K562 (cell line): ENCODE data around the gene CAPN10. TPM values are rescaled to one million over a fixed set of nuclear protein-coding genes. Genes with fewer than 3 reads are reported as not detected.

ENCODE experiments used
- FOSL1 ChIP-seq: fragments of 200-800 bp; sonication (Bioruptor generic); conservative IDR thresholded peaks from 2 replicates; pipeline ENCODE4 v1.6.1; 2016; ENCODE audit warnings: missing genetic modification characterization, missing compliant biosample characterization
- FOXA1 ChIP-seq: fragments of 450-650 bp; IDR thresholded peaks from 2 replicates; pipeline ENCODE4 v1.6.1; 2016; ENCODE audit warnings: mild to moderate bottlenecking, borderline replicate concordance
- FOXJ3 ChIP-seq: sonication (generic); formaldehyde crosslinking; IDR thresholded peaks from 2 replicates; pipeline ENCODE4 v1.4.0; 2020; ENCODE audit warnings: mild to moderate bottlenecking, missing genetic modification reagents
- GABPA ChIP-seq: fragments of 200-800 bp; sonication (Bioruptor generic); conservative IDR thresholded peaks from 2 replicates; pipeline ENCODE4 v1.6.1; 2016; ENCODE audit warnings: low read depth, missing genetic modification characterization, missing compliant biosample characterization
- GABPB1 ChIP-seq: sonication (generic); formaldehyde crosslinking; IDR thresholded peaks from 2 replicates; pipeline ENCODE4 v1.8.0; 2022; ENCODE audit warnings: mild to moderate bottlenecking, missing genetic modification reagents
- HDAC8 ChIP-seq: fragments of 450-650 bp; IDR thresholded peaks from 2 replicates; pipeline ENCODE4 v1.6.1; 2016; ENCODE audit warnings: mild to moderate bottlenecking, missing genetic modification characterization, moderate library complexity, missing compliant biosample characterization
- HMG20A ChIP-seq: fragments of 450-650 bp; formaldehyde crosslinking; conservative IDR thresholded peaks from 2 replicates; pipeline ENCODE4 v1.4.0; 2020; ENCODE audit warnings: mild to moderate bottlenecking, mixed read lengths
- KAT7 ChIP-seq: sonication (generic); formaldehyde crosslinking; IDR thresholded peaks from 2 replicates; pipeline ENCODE4 v1.8.0; 2022; ENCODE audit warnings: missing genetic modification reagents, mild to moderate bottlenecking, borderline replicate concordance
- MAFK ChIP-seq: IDR thresholded peaks from 2 replicates; pipeline ENCODE4 v1.6.1; 2011; ENCODE audit warnings: low read length, improper control_type of control experiment
- MBD2 ChIP-seq: sonication (generic); IDR thresholded peaks from 2 replicates; pipeline ENCODE4 v1.6.1; 2016; ENCODE audit warnings: low read depth, borderline replicate concordance
- MCM3 ChIP-seq: fragments of 450-650 bp; IDR thresholded peaks from 2 replicates; pipeline ENCODE4 v1.6.1; 2016
- MEF2A ChIP-seq: IDR thresholded peaks from 2 replicates; pipeline ENCODE4 v1.6.1; 2011; ENCODE audit warnings: low read depth, mild to moderate bottlenecking, low read length, moderate library complexity; ENCODE audit not compliant: control insufficient read depth
- POLR2B ChIP-seq: fragments of 450-650 bp; IDR thresholded peaks from 2 replicates; pipeline ENCODE4 v1.6.1; 2018; ENCODE audit warnings: low read depth; ENCODE audit not compliant: partially characterized antibody
- SMARCA5 ChIP-seq: fragments of 450-650 bp; IDR thresholded peaks from 2 replicates; pipeline ENCODE4 v1.6.1; 2016
- SUPT5H ChIP-seq: fragments of 450-650 bp; IDR thresholded peaks from 2 replicates; pipeline ENCODE4 v1.6.1; 2016
- ZNF124 ChIP-seq: sonication (generic); formaldehyde crosslinking; IDR thresholded peaks from 2 replicates; pipeline ENCODE4 v1.8.1; 2022; ENCODE audit warnings: missing genetic modification reagents
- ZNF175 ChIP-seq: fragments of 200-800 bp; sonication (Bioruptor generic); IDR thresholded peaks from 2 replicates; pipeline ENCODE4 v1.6.1; 2016; ENCODE audit warnings: low read depth, mild to moderate bottlenecking, missing genetic modification characterization, missing compliant biosample characterization
- ZSCAN32 ChIP-seq: fragments of 450-650 bp; formaldehyde crosslinking; IDR thresholded peaks from 2 replicates; pipeline ENCODE4 v1.4.0; 2020; ENCODE audit warnings: mild to moderate bottlenecking, moderate library complexity
- polyA plus RNA-seq, 8 experiments: library from polyadenylated mRNA; depleted of rRNA in 4 of 8; stranded (reverse) in 5 of 8; unstranded in 3 of 8; fragments of >200 nt; fragmentation: Nextera tagmentation in 2 of 8; fragmentation: Illumina TruSeq in 1 of 8; extraction: Ambion mirVana in 2 of 8; extraction: Trizol in 1 of 8; gene quantifications; 2 replicates each; pipeline versions ENCODE4 v1.2.1 to v1.2.3, GENCODE V29; 2011 to 2014; ENCODE audit warnings: inconsistent platforms in 1 of 8, missing spikeins in 1 of 8
- total RNA-seq, 7 experiments: library from RNA; depleted of rRNA in 6 of 7; stranded (reverse); fragments of >200 nt in 6 of 7; fragmentation: Illumina TruSeq in 2 of 7; extraction: Trizol in 2 of 7; gene quantifications; 2 replicates each; pipeline versions ENCODE4 v1.2.1 to v1.2.3, GENCODE V29; 2011 to 2021; ENCODE audit warnings: low replicate concordance in 1 of 7
- TF ChIP-seq, protein P1 (sequence below), 2 experiments: fragments of 450-650 bp in 1 of 2; sonication (generic) in 1 of 2; formaldehyde crosslinking in 1 of 2; IDR thresholded peaks in 1 of 2; conservative IDR thresholded peaks in 1 of 2; 2 replicates each; pipeline versions ENCODE4 v1.6.1 to v1.8.1; 2016 to 2023; ENCODE audit warnings: mild to moderate bottlenecking in 2 of 2, moderate library complexity in 2 of 2, inconsistent platforms in 1 of 2, missing genetic modification reagents in 1 of 2
- TF ChIP-seq, protein P2 (sequence below): fragments of 250-450 bp; sonication (Bioruptor Pico); IDR thresholded peaks from 2 replicates; pipeline ENCODE4 v1.8.0; 2022; ENCODE audit warnings: moderate library complexity, mild to moderate bottlenecking, inconsistent platforms
- TF ChIP-seq, protein P3 (sequence below): sonication (generic); formaldehyde crosslinking; IDR thresholded peaks from 2 replicates; pipeline ENCODE4 v1.8.0; 2023; ENCODE audit warnings: mild to moderate bottlenecking, missing genetic modification reagents

Gene CAPN10
- total and polyA plus RNA-seq, 9 of the 15 experiments (the other 6 are each of a cell fraction or from before 2014, with no cell fraction given) = 0.08 to 26.1 (median 8.4) TPM

DNA sequence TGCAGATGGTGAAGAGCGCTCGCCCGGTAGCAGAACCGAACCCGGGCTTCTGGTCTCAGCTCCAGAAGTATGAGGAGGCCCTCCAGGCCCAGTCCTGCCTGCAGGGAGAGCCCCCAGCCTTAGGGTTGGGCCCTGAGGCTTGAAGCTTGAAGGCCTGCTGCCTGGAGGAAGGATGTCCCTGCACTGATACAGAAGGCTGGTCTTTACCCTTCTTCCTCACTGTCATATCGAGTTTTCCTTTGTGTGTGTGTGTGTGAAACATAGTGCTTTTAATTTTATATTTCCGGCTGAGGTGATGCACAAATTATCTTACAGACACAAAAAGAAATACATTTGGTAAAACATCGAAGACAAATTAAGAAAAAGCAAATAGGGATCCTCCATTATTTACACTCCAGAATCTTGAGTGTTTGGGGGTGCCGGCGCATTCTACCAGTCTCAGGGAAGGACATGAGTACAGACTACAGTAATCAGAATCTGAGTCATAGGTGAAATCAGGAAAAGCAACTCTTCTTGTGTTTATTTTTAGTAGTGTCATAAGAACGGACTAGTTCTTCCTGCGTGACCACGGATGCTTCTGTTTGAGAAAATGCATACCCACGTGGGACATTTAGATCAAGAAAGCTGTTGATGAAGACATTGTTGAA, 25.1 kb upstream of the CAPN10 start (continued):
- TF ChIP-seq, protein P1, sequence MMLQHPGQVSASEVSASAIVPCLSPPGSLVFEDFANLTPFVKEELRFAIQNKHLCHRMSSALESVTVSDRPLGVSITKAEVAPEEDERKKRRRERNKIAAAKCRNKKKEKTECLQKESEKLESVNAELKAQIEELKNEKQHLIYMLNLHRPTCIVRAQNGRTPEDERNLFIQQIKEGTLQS (IDR thresholded peaks at IDR 0.05) = 0 out of 2 replicates have a peak, but pooled peaks have one; percentile 17
- TF ChIP-seq, protein P1 (CRISPR knock-in tag; conservative IDR thresholded peaks at IDR 0.05) = no peak
- no peak for TF ChIP-seq HMG20A (CRISPR knock-in tag)
- TF ChIP-seq ZNF124 = no peak
- peak; percentile 73 for TF ChIP-seq POLR2B
- no peak for TF ChIP-seq MCM3
- no peak for TF ChIP-seq FOXA1
- TF ChIP-seq, protein P2, sequence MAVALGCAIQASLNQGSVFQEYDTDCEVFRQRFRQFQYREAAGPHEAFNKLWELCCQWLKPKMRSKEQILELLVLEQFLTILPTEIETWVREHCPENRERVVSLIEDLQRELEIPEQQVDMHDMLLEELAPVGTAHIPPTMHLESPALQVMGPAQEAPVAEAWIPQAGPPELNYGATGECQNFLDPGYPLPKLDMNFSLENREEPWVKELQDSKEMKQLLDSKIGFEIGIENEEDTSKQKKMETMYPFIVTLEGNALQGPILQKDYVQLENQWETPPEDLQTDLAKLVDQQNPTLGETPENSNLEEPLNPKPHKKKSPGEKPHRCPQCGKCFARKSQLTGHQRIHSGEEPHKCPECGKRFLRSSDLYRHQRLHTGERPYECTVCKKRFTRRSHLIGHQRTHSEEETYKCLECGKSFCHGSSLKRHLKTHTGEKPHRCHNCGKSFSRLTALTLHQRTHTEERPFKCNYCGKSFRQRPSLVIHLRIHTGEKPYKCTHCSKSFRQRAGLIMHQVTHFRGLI = no peak
- peak; percentile 85 for TF ChIP-seq KAT7
- peak; percentile 70 for TF ChIP-seq SUPT5H
- TF ChIP-seq GABPB1 (CRISPR knock-in tag) = peak; percentile 58; the same call in 1 of the 2 replicates
- TF ChIP-seq SMARCA5 = no peak
- no peak for TF ChIP-seq MAFK
- TF ChIP-seq ZNF175 (CRISPR knock-in tag) = peak; percentile 39; the same call in 1 of the 2 replicates
- peak; percentile 66 for TF ChIP-seq FOSL1
- peak; percentile 43; the same call in 1 of the 2 replicates for TF ChIP-seq GABPA
- TF ChIP-seq HDAC8 (tag) = no peak
- TF ChIP-seq, protein P3, sequence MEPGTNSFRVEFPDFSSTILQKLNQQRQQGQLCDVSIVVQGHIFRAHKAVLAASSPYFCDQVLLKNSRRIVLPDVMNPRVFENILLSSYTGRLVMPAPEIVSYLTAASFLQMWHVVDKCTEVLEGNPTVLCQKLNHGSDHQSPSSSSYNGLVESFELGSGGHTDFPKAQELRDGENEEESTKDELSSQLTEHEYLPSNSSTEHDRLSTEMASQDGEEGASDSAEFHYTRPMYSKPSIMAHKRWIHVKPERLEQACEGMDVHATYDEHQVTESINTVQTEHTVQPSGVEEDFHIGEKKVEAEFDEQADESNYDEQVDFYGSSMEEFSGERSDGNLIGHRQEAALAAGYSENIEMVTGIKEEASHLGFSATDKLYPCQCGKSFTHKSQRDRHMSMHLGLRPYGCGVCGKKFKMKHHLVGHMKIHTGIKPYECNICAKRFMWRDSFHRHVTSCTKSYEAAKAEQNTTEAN (CRISPR knock-in tag) = no peak
- 0 out of 2 replicates have a peak, but pooled peaks have one; percentile 9 for TF ChIP-seq MBD2
- TF ChIP-seq MEF2A = 0 out of 2 replicates have a peak, but pooled peaks have one; percentile 36
- no peak for TF ChIP-seq FOXJ3
- TF ChIP-seq ZSCAN32 (CRISPR knock-in tag) = no peak
